HG03558 (cell line): ENCODE measurements around the gene ADAMTS12.
A peak's percentile ranks its signal among the peaks of the same experiment; 100 is the strongest.

ENCODE experiments used
- ATAC-seq: cut with Tn5 transposase; IDR thresholded peaks from one replicate; pipeline ENCODE4 v1.9.1; 2021; ENCODE audit warnings: moderate number of reproducible peaks; ENCODE audit not compliant: unreplicated experiment; ENCODE audit errors: extremely low read depth

The ADAMTS12 gene

GRCh38 chr5:33848554-33848953, 43.2 kb downstream of the ADAMTS12 start:
- no peak for ATAC-seq

- ATAC-seq: no peak
Observed at GRCh38 chr5:33846851-33847250, 44.9 kb downstream of the ADAMTS12 start.

GRCh38 chr5:33843579-33843978, 48.2 kb downstream of the ADAMTS12 start:
- no peak for ATAC-seq

- ATAC-seq: no peak
Observed at GRCh38 chr5:33842456-33842855, 49.3 kb downstream of the ADAMTS12 start.

- no peak for ATAC-seq
Observed at GRCh38 chr5:33841891-33842290, 49.9 kb downstream of the ADAMTS12 start.

GRCh38 chr5:33840927-33841547, 50.8 kb downstream of the ADAMTS12 start:
- peak; percentile 71 for ATAC-seq

GRCh38 chr5:33837301-33837700, 54.5 kb downstream of the ADAMTS12 start:
- ATAC-seq: no peak

GRCh38 chr5:33834334-33834733, 57.5 kb downstream of the ADAMTS12 start:
- ATAC-seq: no peak

GRCh38 chr5:33833237-33833575, 58.6 kb downstream of the ADAMTS12 start:
- ATAC-seq: no peak

- ATAC-seq: no peak
Observed at GRCh38 chr5:33832404-33833236, 59.2 kb downstream of the ADAMTS12 start.

- no peak for ATAC-seq
Observed at GRCh38 chr5:33831041-33831440, 60.7 kb downstream of the ADAMTS12 start.

GRCh38 chr5:33829430-33829829, 62.4 kb downstream of the ADAMTS12 start:
- ATAC-seq: no peak

- ATAC-seq: no peak
Observed at GRCh38 chr5:33828626-33829308, 63.0 kb downstream of the ADAMTS12 start.

- ATAC-seq: no peak
Observed at GRCh38 chr5:33827885-33828284, 63.9 kb downstream of the ADAMTS12 start.

- ATAC-seq: no peak
Observed at GRCh38 chr5:33827018-33827707, 64.6 kb downstream of the ADAMTS12 start.

GRCh38 chr5:33824516-33825195, 67.1 kb downstream of the ADAMTS12 start:
- ATAC-seq: no peak

GRCh38 chr5:33817301-33817700, 74.5 kb downstream of the ADAMTS12 start:
- ATAC-seq: no peak

- no peak for ATAC-seq
Observed at GRCh38 chr5:33816791-33817190, 75.0 kb downstream of the ADAMTS12 start.

- ATAC-seq: no peak
Observed at GRCh38 chr5:33812746-33813145, 79.0 kb downstream of the ADAMTS12 start.

GRCh38 chr5:33810491-33811120, 81.2 kb downstream of the ADAMTS12 start:
- ATAC-seq: no peak
